Naive thymus-derived CD4-positive, alpha-beta T cell (primary cell): ENCODE results near the gene PAX7. TPM values are rescaled to one million over a fixed set of nuclear protein-coding genes. Genes with fewer than 3 reads are reported as not detected.

Source experiments
- ATAC-seq: fragments of 150-1000 bp; cut with Tn5 transposase; 2 replicates; pipeline ENCODE4 v1.10.0; 2021; ENCODE audit warnings: mild to moderate bottlenecking, moderate library complexity
- CTCF ChIA-PET: fragments of 350-600 bp; sonication (Branson Sonifier 250); formaldehyde crosslinking; loops from one replicate; lab custom pipeline; 2021; ENCODE audit warnings: antibody characterized with exemption; lab: Charles Lee
- POLR2A ChIA-PET: fragments of 350-600 bp; sonication (Branson Sonifier 250); formaldehyde crosslinking; loops from one replicate; lab custom pipeline; 2021; ENCODE audit warnings: antibody characterized with exemption, inconsistent platforms; lab: Charles Lee
- DNase-seq, 9 donors: peaks; one replicate each; pipeline versions ENCODE4 v3.0.0 to v3.0.0-alpha.2; 2020 to 2022; ENCODE audit warnings: mixed read lengths in 1 of 9
- H3K27ac ChIP-seq: one replicate; pipeline ENCODE4 v1.7.0; 2013; ENCODE audit warnings: mild to moderate bottlenecking, low read depth, low read length, moderate library complexity
- H3K27me3 ChIP-seq, 2 donors: one replicate each; pipeline ENCODE4 v1.7.0; 2013; ENCODE audit warnings: low read length in 2 of 2, mild to moderate bottlenecking in 2 of 2, moderate library complexity in 2 of 2; ENCODE audit not compliant: control insufficient read depth in 2 of 2, insufficient read depth in 2 of 2
- H3K36me3 ChIP-seq, 3 experiments: 1 replicate in 2 of 3; 2 replicates in 1 of 3; pipeline ENCODE4 v1.7.0; 2013; ENCODE audit warnings: low read length in 3 of 3, mild to moderate bottlenecking in 3 of 3, moderate library complexity in 1 of 3; ENCODE audit not compliant: insufficient read depth in 3 of 3, control insufficient read depth in 2 of 3
- H3K4me1 ChIP-seq, 2 donors: one replicate each; pipeline ENCODE4 v1.7.0; 2013; ENCODE audit warnings: low read length in 2 of 2, mild to moderate bottlenecking in 2 of 2, moderate library complexity in 1 of 2; ENCODE audit not compliant: control insufficient read depth in 2 of 2, insufficient read depth in 2 of 2
- H3K4me3 ChIP-seq: 2 replicates; pipeline ENCODE4 v1.7.0; 2013; ENCODE audit warnings: mild to moderate bottlenecking, low read length
- H3K9me3 ChIP-seq, 3 experiments: 1 replicate in 2 of 3; 2 replicates in 1 of 3; pipeline ENCODE4 v1.7.0; 2013; ENCODE audit warnings: low read length in 3 of 3; ENCODE audit not compliant: control insufficient read depth in 2 of 3
- H3K27ac Mint-ChIP-seq, 9 donors: one replicate each; pipeline ENCODE4 v1.8.0; 2020 to 2022; ENCODE audit warnings: mixed read lengths in 9 of 9, mild to moderate bottlenecking in 8 of 9, moderate library complexity in 5 of 9, inconsistent platforms in 2 of 9
- H3K27me3 Mint-ChIP-seq, 5 donors: one replicate each; pipeline ENCODE4 v1.8.0; 2021 to 2022; ENCODE audit warnings: mixed read lengths in 5 of 5, mild to moderate bottlenecking in 1 of 5
- H3K36me3 Mint-ChIP-seq, 5 donors: one replicate each; pipeline ENCODE4 v1.8.0; 2020 to 2022; ENCODE audit warnings: mixed read lengths in 5 of 5, mild to moderate bottlenecking in 3 of 5, inconsistent platforms in 1 of 5
- H3K4me1 Mint-ChIP-seq, 7 donors: one replicate each; pipeline ENCODE4 v1.8.0; 2020 to 2022; ENCODE audit warnings: mixed read lengths in 7 of 7, mild to moderate bottlenecking in 3 of 7, inconsistent platforms in 1 of 7
- H3K4me3 Mint-ChIP-seq, 10 donors: one replicate each; pipeline ENCODE4 v1.8.0; 2020 to 2022; ENCODE audit warnings: mild to moderate bottlenecking in 10 of 10, mixed read lengths in 10 of 10, moderate library complexity in 6 of 10, inconsistent platforms in 2 of 10
- H3K9me3 Mint-ChIP-seq, 11 donors: one replicate each; pipeline ENCODE4 v1.8.0; 2020 to 2022; ENCODE audit warnings: mixed read lengths in 11 of 11, mild to moderate bottlenecking in 4 of 11, inconsistent platforms in 1 of 11, moderate library complexity in 1 of 11
- intact Hi-C, 2 donors: fragments of 100-400 bp; cut with micrococcal nuclease; formaldehyde crosslinking; loops; one replicate each; pipeline ENCODE4 v1.15.1; 2023
- polyA plus RNA-seq, 2 donors: library from polyadenylated mRNA; unstranded; fragments of 300-500 nt; fragmentation: Illumina TruSeq; gene quantifications; one replicate each; pipeline ENCODE4 v1.2.3, GENCODE V29; 2021
- total RNA-seq, 6 experiments: library from RNA in 5 of 6; stranded (reverse) in 5 of 6; gene quantifications; 1 replicate in 5 of 6; 2 replicates in 1 of 6; pipeline ENCODE4 v1.2.3 and lab custom pipeline; 2021 to 2026

Gene PAX7
- total and polyA plus RNA-seq, 7 experiments from 2014 or later = not detected

DNA sequence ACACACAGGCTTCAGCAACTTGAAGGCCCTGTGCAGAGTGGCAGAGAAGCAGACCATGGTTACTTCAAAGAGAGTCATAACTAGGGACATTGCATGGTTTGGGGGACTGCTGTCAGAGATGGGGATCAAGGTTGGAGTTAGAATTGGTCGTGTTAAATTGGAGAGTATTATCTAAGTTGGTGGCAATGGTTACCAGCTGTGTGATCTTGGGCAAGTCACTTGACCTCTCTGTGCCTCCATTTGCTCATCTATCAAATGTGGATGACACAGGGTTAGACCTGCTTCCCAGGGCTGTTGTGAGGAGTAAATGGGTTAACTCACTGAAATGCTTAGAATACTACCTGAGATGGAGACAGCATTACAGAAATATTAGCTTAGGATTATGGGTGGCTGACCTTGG, 91.1 kb downstream of the PAX7 start:
- no peak overlapping the region for H3K4me3 Mint-ChIP-seq
- H3K4me1 Mint-ChIP-seq = peaks cover 0 to 8% (median 5%) of the 10 kb centered on the region in 7 donors
- Histone ChIP-seq H3K9me3 (no peaks in the 10 kb centered on the region), H3K4me3 (no peak overlapping the region), H3K27ac (no peak overlapping the region), H3K27me3 (peaks cover 0 to 11% of the 10 kb centered on the region in 2 donors), H3K4me1 (no peaks in the 10 kb centered on the region), H3K36me3 (no peaks in the 10 kb centered on the region)
- no peak for ATAC-seq
- peaks cover 63 to 84% (median 68%) of the 10 kb centered on the region in 5 donors for H3K27me3 Mint-ChIP-seq
- intact Hi-C loops = no loop called here
- ChIA-PET CTCF (no interaction called here), POLR2A (no interaction called here)
- no peaks in the 10 kb centered on the region for H3K36me3 Mint-ChIP-seq
- H3K9me3 Mint-ChIP-seq = peaks cover 0 to 5% (median 0%) of the 10 kb centered on the region in 11 donors
- H3K27ac Mint-ChIP-seq = no peak overlapping the region
- DNase-seq = no peak

DNA sequence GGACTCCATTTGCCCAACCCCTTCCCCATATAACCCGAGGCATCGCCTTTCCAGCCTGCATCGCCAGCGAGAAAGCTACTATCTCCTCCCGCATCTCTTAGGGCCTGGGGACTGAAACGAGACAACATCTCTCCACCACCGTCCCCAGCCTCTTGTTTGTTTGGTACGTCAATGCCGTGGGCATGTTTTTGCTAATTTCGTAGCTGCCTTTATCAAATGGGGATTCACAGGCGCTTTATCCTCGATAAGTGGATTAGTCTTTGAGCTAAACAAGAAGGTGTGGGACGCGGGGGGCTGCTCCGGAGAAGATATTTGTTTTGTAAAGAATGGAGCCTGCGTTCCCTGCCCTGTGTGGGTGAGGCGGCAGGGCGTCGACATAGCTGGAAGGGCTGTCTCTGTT, 91.6 kb downstream of the PAX7 start:
- ATAC-seq = no peak
- CTCF ChIA-PET = no interaction called here
- peaks cover 0 to 7% (median 3%) of the 10 kb centered on the region in 7 donors for H3K4me1 Mint-ChIP-seq
- no peaks in the 10 kb centered on the region for H3K9me3 ChIP-seq
- H3K4me1 ChIP-seq = no peaks in the 10 kb centered on the region
- H3K36me3 ChIP-seq = no peaks in the 10 kb centered on the region
- no peak overlapping the region for H3K27ac Mint-ChIP-seq
- peaks cover 0 to 5% (median 0%) of the 10 kb centered on the region in 11 donors for H3K9me3 Mint-ChIP-seq
- DNase-seq = no peak
- peaks cover 66 to 86% (median 71%) of the 10 kb centered on the region in 5 donors for H3K27me3 Mint-ChIP-seq
- H3K4me3 ChIP-seq = no peak overlapping the region
- H3K27me3 ChIP-seq = peaks cover 0 to 11% of the 10 kb centered on the region in 2 donors
- H3K27ac ChIP-seq = no peak overlapping the region
- POLR2A ChIA-PET = no interaction called here
- H3K36me3 Mint-ChIP-seq = no peaks in the 10 kb centered on the region
- H3K4me3 Mint-ChIP-seq = no peak overlapping the region
- intact Hi-C loops = no loop called here

DNA sequence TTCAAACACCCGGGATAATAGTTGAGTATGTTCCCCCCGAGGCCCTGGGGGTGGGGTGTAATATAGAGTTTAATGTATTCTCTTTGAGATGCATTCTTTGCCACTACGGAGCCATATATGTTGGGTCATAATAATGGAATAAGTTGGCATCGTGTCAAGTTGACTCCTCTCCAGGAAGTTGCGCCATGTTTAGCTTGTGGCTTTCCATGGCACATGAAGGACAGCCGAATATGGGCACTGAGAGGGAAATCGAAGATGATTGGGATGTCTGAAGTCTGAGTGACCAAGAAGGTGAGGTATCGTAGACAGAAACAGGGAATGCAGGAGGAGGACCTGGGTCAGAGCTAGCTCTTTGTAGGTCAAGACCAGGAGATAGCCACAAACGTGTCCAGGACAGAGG, 92.6 kb downstream of the PAX7 start:
- Histone ChIP-seq H3K4me3 (no peak overlapping the region), H3K9me3 (no peaks in the 10 kb centered on the region), H3K36me3 (no peaks in the 10 kb centered on the region), H3K4me1 (no peaks in the 10 kb centered on the region), H3K27ac (no peak overlapping the region), H3K27me3 (peaks cover 0 to 1% of the 10 kb centered on the region in 2 donors)
- CTCF ChIA-PET = no interaction called here
- H3K36me3 Mint-ChIP-seq = no peaks in the 10 kb centered on the region
- intact Hi-C loops = no loop called here
- peaks cover 61 to 84% (median 71%) of the 10 kb centered on the region in 5 donors for H3K27me3 Mint-ChIP-seq
- ATAC-seq (no peak), DNase-seq (no peak)
- no peak overlapping the region for H3K4me3 Mint-ChIP-seq
- H3K27ac Mint-ChIP-seq = no peak overlapping the region
- POLR2A ChIA-PET = no interaction called here
- H3K4me1 Mint-ChIP-seq = peaks cover 0 to 3% (median 0%) of the 10 kb centered on the region in 7 donors
- H3K9me3 Mint-ChIP-seq = peaks cover 0 to 2% (median 0%) of the 10 kb centered on the region in 11 donors

DNA sequence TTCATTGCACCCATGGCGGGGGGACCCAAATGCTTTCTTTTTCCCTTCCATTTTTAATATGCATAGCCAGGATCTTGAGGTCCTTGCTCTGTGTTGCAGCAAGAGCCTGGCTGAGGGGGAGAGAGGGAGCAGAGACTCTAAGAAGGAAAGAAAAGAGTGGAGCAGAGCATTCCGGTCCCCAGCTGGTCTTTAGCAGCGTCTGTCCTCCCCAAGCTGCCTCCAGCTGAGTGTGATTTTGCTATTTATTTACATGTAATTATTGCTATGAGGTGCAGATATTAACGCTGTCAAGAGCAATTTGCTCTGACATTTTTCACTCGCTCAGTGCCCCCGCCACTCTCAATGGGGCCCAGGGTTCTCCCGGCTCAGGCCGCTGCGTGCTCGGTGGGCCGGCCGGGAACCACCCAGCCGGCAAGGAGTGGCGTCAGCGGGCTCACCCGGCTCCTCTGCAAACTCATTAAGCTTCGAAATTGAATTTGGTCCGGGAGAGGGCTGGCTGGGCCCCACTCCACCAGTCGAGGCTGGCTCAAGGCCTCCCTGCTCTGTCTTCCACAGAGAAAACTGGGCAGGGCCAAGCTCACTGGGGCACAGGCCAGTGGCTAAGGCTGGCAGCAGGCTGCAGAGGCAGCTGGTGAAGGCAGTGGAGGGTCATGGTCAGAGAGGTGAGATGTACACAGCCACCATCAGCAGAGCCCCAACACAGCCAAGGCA, 93.2 kb downstream of the PAX7 start:
- Histone ChIP-seq H3K4me3 (no peak overlapping the region), H3K4me1 (no peaks in the 10 kb centered on the region), H3K36me3 (no peaks in the 10 kb centered on the region), H3K27ac (no peak overlapping the region), H3K27me3 (no peaks in the 10 kb centered on the region), H3K9me3 (no peaks in the 10 kb centered on the region)
- peaks cover 0 to 2% (median 0%) of the 10 kb centered on the region in 11 donors for H3K9me3 Mint-ChIP-seq
- H3K4me3 Mint-ChIP-seq = no peak overlapping the region
- POLR2A ChIA-PET = no interaction called here
- CTCF ChIA-PET = no interaction called here
- peaks cover 59 to 82% (median 73%) of the 10 kb centered on the region in 5 donors for H3K27me3 Mint-ChIP-seq
- ATAC-seq (no peak), DNase-seq (no peak)
- H3K27ac Mint-ChIP-seq = no peak overlapping the region
- H3K4me1 Mint-ChIP-seq = peaks cover 0 to 3% (median 0%) of the 10 kb centered on the region in 7 donors
- H3K36me3 Mint-ChIP-seq = no peaks in the 10 kb centered on the region
- intact Hi-C loops = no loop called here

DNA sequence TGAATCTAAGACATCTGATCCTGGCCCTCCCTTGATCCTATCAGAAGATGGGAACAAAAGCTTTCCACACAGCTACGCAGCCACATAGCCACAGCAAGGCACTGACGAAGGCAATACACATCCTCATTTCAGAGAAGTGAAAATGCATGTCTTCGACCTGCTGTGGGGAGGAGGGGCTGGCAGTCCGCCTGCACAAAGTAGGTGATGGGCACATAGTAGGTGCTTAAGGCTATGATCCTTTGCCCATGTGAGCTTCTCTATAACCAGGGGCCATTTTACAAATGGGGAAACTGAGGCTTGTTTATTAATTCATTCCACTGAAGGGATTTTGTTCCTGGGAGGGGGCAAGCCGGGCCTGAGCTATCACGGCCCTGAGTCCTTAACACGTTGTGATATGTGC, 94.2 kb downstream of the PAX7 start:
- no peaks in the 10 kb centered on the region for H3K36me3 Mint-ChIP-seq
- Histone ChIP-seq H3K4me3 (no peak overlapping the region), H3K4me1 (no peaks in the 10 kb centered on the region), H3K27me3 (no peaks in the 10 kb centered on the region), H3K9me3 (no peaks in the 10 kb centered on the region), H3K36me3 (no peaks in the 10 kb centered on the region), H3K27ac (no peak overlapping the region)
- no peak overlapping the region for H3K27ac Mint-ChIP-seq
- peaks cover 0 to 2% (median 0%) of the 10 kb centered on the region in 11 donors for H3K9me3 Mint-ChIP-seq
- ATAC-seq (no peak), DNase-seq (no peak)
- ChIA-PET POLR2A (no interaction called here), CTCF (no interaction called here)
- intact Hi-C loops = no loop called here
- H3K4me1 Mint-ChIP-seq = peaks cover 0 to 3% (median 0%) of the 10 kb centered on the region in 7 donors
- H3K4me3 Mint-ChIP-seq = no peak overlapping the region
- peaks cover 55 to 85% (median 74%) of the 10 kb centered on the region in 5 donors for H3K27me3 Mint-ChIP-seq

DNA sequence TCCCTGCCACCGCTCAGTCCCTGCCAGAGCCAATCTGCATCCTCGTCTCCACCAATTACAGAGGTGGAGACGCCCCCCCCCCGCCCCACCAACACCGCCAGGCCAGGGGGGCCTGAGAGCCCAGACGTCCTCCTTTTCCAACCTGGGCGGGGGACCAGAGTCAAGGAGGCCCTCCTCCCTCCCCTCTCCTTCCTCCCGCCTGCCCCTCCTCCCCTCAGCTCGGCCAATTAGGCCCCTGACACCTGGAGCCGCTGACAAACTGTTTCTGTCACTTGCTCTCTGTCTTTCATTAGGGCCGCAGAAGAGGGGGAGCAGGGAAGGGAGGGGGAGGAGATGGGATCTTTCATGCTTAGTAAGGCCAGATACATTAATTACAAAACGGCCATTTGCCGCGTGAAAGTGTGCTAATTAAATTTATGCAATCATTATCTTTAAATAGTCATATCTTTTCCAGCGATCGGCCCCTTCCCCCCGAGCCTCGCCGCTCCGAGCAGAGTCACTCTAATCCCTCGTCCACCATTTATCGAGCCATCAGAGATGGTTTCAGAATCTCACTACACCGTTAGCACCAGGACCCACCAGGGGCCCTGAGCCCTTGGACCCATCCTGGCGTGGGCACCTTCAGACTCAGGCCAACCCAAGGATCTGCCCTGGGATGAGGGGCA, 94.7 kb downstream of the PAX7 start:
- POLR2A ChIA-PET = no interaction called here
- no peaks in the 10 kb centered on the region for H3K36me3 Mint-ChIP-seq

More for the DNA sequence above, 94.7 kb downstream of the PAX7 start:
- Mint-ChIP-seq H3K4me1 (peaks cover 0 to 3% (median 0%) of the 10 kb centered on the region in 7 donors), H3K4me3 (peak overlapping the region in 1 of 10 donors; percentile 53), H3K27ac (no peak overlapping the region), H3K27me3 (peaks cover 49 to 82% (median 72%) of the 10 kb centered on the region in 5 donors), H3K9me3 (peaks cover 0 to 2% (median 0%) of the 10 kb centered on the region in 11 donors)
- no peak overlapping the region for H3K4me3 ChIP-seq
- H3K4me1 ChIP-seq = no peaks in the 10 kb centered on the region
- H3K9me3 ChIP-seq = no peaks in the 10 kb centered on the region
- H3K27ac ChIP-seq = no peak overlapping the region
- DNase-seq (no peak), ATAC-seq (no peak)
- intact Hi-C loops = no loop called here
- no peaks in the 10 kb centered on the region for H3K36me3 ChIP-seq
- H3K27me3 ChIP-seq = no peaks in the 10 kb centered on the region
- CTCF ChIA-PET = no interaction called here
